Dedifferentiated amniotic fluid mesenchymal stem cell (primary cell): ENCODE data around the gene FRG2B.
"Not testable (repeated sequence)": the region's sequence is repeated elsewhere in the genome, so short reads cannot be mapped to it uniquely, and the experiment has no call there.

Source experiments
- DNase-seq: peaks from one replicate; pipeline ENCODE4 v3.0.0-alpha.2; 2016; ENCODE audit errors: extremely low spot score

The FRG2B gene

DNA sequence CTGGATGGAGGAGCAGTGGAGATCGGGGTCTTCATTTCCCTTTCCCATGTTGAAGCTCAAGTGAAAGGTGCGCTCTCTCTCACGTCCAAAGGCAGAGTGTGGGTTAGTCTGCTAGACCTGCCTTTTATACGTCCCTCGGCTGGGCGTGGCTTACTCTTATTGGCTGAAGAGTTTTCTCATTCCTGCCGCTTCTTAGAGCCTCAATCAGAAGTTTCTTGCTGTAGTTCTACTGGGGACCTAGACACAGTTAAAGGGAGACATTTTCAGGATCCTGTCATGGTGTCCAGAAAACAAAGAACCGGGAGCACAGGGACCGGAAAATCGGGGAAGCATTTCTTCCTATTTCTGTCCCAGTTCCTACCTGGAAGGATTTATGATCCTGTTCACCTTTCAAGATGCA lies at the start of gene FRG2B:
Gene FRG2B (minus strand): TSS at position 101 of the 400 bp plus-strand sequence. CDS start 53 bp downstream, at position 48.
- not testable (repeated sequence) for DNase-seq

GRCh38 chr10:133667446-133667845 lies 40.9 kb upstream of the FRG2B start:
- DNase-seq: not testable (repeated sequence)

DNA sequence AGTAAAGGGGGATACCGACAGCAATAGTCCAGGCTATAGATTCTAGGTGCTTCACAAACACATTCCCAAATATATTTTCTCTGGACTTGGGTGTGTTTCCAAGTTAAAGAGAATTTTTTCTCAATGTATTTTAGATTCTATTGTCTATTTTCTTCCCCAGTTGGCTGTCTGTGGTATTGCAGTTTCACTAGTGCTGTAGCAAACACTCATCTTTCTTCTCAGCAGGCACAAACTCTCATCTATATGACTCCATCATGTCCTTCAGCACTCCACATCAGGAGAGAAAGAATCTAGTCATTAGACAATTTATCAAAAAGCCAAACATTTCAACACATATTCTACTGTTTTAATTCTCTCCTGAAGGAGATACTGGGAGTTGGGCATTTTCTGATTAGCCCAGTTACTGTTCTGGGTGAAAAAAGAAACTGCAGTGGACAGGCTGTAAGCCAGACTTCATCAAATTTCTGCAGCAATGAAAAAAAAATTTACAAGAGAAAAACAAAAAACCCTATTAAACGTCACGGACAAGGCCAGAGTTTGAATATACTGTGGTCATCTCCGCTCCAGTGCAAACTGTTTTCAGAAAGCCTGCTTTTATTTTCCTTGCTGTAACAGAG lies 37.1 kb upstream of the FRG2B start:
- not testable (repeated sequence) for DNase-seq

GRCh38 chr10:133661122-133661521 lies 34.5 kb upstream of the FRG2B start:
- not testable (repeated sequence) for DNase-seq

- not testable (repeated sequence) for DNase-seq
Observed at GRCh38 chr10:133660516-133660915, 33.9 kb upstream of the FRG2B start.

DNA sequence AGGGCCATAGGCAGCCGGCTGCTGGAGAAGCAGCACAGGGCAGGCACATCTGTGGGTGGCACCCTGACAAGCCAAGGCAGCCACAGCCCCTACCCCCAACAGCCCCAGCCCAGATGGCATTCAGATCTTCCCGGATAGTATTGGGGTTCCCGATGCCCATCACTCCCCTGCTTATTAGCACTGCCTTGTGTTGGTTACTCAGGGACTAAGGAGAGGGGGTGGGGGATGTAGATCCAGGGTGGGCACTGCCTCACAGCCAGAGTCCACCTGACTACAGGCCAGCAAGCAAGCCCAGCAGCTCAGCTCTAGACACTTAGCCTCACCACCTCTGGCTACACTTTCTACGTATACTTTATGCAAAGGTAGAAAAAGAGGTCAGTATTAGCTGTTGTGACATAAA lies 30.7 kb upstream of the FRG2B start:
- not testable (repeated sequence) for DNase-seq

DNA sequence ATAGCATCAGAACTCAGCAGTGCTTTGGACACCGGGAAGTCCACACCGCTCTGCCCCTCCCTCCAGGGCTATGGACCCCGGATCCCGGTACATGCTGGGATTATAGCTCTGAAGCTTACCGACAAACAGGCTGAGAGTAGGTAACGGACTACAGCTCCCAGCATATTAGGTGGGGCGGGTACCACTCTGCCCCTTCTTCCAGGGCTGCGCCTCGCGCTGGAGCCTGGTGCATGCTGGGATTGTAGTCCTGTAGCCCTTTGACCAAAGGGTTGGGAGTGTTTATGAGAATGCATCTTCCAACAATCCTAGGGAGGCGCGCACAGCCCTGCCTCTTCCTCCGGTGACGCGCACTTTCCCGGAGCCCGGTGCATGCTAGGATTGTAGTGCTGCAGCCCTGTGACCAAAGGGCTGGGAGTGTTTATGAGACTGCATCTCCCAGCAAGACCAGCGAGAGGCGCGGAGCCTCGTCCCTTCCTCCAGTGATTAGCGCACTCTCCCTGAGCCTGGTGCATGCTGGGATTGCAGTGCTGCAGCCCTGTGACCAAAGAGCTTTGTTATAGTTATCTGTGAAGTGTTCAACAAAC lies 22.4 kb upstream of the FRG2B start:
- DNase-seq: not testable (repeated sequence)

DNA sequence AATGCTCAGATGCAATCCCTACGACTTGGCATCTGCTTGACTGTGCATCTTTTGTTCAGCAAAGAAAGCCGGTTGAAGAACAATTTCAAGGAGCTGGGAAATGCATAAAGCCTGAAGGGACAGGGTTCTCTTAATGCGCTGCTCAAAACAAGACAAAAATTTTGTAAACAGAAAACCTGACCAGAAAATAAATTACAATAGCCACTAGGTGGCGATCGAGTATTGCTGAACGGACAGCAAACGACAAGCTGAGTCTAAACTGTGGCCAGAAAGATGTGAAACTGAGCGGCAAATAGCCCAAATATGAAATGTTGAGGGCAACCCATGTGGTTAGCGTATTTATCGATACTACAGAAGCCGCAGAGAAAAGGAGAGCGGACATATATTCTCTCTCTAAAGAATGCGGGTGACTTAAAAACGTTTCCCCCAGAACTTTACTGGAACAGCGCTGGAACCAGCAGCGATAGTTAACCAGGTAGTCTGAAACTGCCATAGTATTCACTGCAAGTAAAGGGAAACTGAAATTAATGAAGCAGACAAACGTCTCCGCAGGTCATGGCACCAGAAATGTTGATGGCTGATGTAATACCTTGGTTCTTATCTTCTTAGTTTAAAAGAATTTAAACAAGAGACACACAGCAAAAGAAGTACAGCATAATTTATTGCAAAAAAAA lies 20.6 kb upstream of the FRG2B start:
- DNase-seq: not testable (repeated sequence)

DNA sequence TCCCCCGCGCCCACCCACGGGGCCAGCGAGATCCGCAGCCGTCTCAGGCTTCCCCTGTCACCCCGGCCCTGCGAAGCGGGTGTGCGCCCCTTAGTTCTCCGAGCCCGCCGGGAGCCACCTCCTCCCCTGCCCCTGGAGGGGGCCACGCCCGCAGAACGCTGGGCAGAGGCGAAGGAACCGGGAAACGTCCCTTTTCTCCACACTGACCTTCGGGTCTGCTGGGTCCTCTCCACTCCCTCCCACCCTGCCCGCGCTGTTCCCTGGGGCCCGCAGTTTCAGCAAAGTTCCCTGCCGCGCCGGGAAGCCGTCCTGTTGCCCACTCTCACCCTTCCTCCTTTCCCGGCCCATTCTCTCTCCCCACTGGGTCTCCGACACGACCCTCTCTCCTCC lies 11.2 kb upstream of the FRG2B start:
- not testable (repeated sequence) for DNase-seq

DNA sequence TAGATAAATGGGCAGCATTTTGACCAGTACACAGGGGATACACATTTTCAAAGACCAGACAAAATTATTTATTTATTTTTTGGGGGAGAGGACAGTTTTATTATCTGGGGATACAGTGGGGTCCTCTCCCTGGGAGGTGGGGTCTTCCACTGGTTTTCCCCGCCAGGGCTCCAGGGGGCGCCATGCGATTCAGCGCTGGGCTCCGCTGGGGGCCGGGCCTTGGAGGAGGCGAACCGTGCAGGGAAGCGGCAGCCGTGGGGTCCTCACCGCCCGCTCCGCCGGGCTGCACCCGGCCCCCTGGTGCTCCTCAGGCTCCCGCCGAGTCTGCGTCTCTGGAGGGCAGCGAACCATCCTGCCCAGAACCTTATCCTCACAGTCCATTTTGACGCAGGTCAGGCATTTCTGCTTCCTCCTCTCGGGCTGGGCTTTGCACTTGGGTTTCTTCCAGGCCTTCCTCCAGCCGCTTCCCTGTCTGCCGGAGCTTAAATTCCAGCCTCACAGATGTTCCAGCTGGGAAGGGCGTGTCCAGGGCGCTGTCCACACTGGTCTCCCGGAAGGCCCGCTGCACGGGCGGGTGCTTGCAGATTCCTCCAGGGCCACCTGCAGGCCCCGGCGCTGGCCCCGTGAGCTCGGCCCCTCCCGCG lies 10.7 kb upstream of the FRG2B start:
- not testable (repeated sequence) for DNase-seq

DNA sequence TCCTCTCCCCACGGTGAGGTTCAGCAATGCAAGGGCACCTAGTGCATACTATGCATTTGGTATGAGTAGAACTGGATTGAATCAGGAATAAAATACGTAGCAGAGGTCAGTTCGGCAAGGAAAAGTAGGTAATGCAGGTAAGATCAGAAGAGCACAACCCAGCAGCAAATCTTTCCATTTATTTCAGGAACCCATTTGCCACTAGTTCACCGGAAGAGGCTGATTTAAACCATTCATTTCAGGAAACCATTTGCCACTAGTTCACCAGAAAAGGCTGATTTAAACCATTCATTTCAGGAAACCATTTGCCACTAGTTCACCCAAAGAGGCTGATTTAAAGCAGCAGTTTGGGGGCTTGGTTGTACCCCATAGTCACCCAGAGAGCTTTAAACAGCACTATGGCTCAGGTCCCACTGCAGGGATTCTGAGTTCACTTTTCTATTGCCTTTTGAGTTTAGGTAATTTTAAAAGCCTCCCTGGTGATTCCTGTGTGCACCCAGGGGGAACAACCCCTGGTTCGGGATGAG lies 4.2 kb upstream of the FRG2B start:
- not testable (repeated sequence) for DNase-seq

GRCh38 chr10:133622544-133622943 lies 4.1 kb downstream of the FRG2B start:
- not testable (repeated sequence) for DNase-seq

GRCh38 chr10:133618851-133619250 lies 7.7 kb downstream of the FRG2B start:
- no peak for DNase-seq

- no peak for DNase-seq
Observed at GRCh38 chr10:133617196-133617595, 9.4 kb downstream of the FRG2B start.

DNA sequence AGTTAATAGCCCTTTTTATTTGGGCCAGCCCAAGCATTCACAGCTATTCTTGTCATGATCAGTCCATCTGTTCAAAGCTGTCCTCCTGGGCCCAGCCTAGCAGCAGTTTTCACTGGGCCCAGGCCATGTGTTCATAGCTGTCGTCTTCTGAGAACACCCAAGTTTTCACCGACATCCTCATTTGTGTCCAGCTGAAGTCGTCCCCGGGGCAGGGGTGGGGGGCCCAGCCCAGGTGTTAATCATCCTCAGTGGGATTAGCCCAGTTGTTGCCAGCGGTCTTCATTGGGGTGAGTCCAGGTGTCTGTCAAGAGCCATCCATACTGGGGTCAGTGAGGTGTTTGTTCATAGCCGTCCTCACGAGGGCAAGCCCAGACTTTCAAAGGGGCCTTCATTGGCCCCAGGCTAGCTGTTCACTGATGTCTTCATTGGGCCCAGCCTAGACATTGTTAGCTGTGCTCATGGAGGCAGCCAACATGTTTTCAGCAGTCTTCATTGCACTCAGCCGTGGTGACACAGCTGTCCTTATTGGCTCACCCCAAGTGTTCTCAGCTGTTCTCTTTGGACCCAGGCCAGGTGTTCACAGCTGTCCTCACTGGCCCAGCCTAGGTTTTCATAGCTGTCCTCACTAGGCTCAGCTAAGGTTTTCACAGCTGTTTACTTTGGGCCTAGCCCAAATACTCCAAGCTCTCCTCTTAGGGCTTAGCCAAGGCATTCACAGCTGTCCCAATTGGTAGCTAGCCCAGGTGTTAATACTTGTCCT lies 10.0 kb downstream of the FRG2B start:
- DNase-seq: no peak

DNA sequence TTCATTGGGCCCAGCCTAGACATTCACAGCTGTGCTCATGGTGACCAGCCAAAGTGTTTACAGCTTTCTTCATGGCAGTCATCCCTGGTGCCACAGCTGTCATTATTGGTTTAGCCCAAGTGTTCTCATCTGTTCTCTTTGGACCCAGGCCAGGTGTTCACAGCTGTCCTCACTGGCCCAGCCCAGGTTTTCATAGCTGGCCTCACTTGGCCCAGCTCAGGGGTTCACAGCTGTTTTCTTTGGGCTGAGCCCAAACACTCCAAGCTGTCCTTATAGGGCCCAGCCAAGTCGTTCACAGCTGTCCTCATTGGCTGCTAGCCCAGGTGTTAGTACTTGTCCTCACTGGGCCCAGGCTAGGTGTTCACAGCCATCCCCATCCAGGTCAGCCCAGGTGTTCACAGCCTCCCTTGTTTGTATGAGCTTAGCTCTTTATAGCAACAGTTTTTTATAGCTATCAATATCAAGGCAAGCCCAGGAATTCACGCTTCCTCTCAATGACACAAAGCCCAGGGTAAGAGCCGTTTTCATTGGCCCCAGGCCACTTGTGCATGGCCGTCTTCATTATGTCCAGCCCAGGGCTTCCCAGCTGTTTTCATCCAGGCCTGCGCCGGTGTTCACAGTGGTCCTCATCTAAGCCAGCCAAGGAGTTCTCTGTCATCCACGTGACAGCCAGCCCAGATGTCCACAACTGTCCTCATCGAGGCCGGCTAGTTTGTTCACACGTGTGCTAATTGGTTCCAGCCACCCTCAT lies 11.6 kb downstream of the FRG2B start:
- DNase-seq: no peak

DNA sequence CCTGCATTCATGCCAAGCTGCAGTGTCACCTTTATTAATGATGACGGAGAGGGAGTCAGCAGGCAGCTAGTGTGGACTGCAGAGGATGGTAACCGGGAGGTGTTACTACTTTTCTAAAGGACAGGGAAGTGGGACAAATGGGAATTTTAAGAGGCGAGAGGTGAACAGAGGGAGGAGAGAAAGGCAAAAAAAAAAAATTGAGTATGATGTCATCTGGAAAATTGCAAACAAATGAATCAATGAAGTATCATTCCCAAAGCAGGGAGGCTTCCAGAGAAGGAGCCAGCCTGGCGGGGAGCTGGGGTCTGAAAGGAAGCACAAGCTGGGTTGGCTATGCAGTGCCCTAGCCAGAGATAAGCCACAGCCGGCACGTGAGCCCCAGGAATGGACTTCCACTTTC lies 12.9 kb downstream of the FRG2B start:
- DNase-seq: no peak

DNA sequence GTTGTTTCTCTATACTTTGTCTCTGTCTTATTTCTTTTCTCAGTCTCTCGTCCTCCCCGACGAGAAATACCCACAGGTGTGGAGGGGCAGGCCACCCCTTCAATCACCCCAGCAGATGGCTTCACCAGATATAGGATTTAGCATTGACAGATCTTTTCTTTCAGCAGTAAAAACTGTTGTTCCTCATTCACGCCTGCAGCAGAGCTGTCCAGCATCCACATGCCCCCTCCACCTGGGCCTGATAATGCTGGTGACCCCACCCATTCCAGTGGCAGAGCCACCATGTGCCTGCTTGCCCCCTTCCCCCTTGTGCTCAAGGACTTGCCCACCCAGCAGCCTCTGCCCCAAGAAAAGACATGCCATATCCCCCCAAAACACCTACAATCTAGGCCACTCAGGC lies 15.5 kb downstream of the FRG2B start:
- no peak for DNase-seq

GRCh38 chr10:133608855-133609254 lies 17.7 kb downstream of the FRG2B start:
- peak; percentile 43 for DNase-seq

DNA sequence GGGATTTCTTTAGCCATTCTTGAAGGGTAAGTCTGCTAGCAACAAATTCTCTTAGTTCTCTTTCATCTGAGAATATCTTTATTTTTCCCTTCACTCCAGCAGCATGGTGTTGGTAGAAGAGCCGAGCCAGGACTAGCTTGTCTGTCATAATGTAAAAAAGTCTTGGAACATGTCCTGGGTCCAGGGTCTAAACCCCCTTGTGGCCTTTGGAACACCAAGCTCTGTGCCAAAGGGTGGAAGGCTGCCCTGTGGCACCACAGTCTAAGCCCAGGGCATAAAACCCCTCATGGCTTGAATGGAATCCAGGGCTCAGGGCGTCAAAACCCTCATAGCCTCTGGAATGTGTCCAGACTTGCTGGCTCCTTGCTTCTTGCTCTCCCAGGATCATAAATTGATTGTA lies 23.2 kb downstream of the FRG2B start:
- not testable (repeated sequence) for DNase-seq

DNA sequence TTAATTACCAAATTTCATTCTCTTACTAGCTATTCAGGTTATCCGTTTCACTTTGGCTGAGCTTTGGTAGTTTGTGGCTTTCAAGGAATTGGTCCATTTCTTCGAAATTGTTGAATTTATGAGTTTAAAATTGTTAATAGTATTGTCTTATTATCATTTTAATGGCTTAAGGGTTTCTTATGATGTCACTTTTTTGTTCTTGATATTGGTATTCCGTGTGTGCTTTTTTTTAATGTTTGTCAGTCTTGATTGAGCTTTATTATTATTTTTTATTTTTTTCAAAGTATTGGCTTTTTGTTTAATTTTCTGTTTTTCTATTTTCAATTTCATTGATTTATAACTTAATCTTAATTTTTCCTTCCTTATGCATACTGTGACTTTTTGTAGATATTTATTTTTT lies 25.9 kb downstream of the FRG2B start:
- DNase-seq: no peak
